ENCODE data around the gene PRR35. TPM values are rescaled to one million over a fixed set of nuclear protein-coding genes. Genes with fewer than 3 reads are reported as not detected.

PRR35 gene
- total RNA-seq (2014; rRNA removed; shearing (Covaris generic)) (not detected in 2 replicates), polyA plus RNA-seq (2016; fragmentation: Nextera tagmentation; extraction: Ambion mirVana) (not detected in 2 replicates)

DNA sequence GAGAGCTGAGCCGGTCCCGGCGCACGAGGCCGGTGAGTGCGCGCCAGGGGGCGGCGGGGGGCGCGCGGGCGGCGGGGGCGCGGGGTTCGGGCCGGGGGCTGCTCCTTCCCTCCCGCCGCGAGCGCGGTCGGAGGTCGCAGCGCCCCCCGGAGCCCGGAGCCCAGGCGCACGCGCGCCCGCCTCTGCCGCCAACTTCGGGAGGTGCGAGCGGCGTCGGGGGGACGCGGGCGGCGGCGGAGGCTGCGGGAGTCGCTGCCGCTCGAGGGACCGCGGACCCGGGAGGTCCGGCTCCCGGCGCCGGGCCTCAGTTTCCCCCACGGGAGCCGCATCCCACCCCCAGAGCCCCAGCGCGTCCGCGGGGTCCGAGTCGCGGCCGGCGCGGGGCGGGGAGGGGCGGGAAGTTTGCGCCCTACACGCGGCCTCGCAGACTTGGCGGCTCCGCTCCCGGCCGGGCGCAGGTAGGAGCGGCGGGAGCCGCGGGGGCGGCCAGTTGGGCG is at the start of gene PRR35:
TSS of gene PRR35 (plus strand) at position 191 of the 497 bp plus-strand sequence. CDS start 2,901 bp downstream, outside the sequence.
- no peak within 1 kb of the TSS for H3K4me2 ChIP-seq (ENCODE audit: unreplicated experiment)
- H3K9me2 ChIP-seq (ENCODE audit: insufficient read depth), result no peaks in the 10 kb centered on the region
- no peaks in the 10 kb centered on the region for H3K9me3 ChIP-seq (ENCODE audit: low read depth)
- H3K9ac ChIP-seq, result no peak within 1 kb of the TSS
- no peaks in the 10 kb centered on the region for H4K20me1 ChIP-seq (ENCODE audit: insufficient read depth)
- no peak for TF ChIP-seq EZH2 (IDR thresholded peaks at IDR 0.05; ENCODE audit: insufficient read depth, poor library complexity, severe bottlenecking)
- no peak for TF ChIP-seq EZH2phosphoT487 (IDR thresholded peaks at IDR 0.05; ENCODE audit: insufficient read depth, low read depth)
- DNase-seq, result no peak
- no peak within 1 kb of the TSS for H3K4me3 ChIP-seq
- no peak within 1 kb of the TSS for H3K27ac ChIP-seq
- H3K36me3 ChIP-seq (ENCODE audit: low read depth), result no peaks in the 10 kb centered on the region
- in situ Hi-C loops (cut with MboI), result no loop called here
- no peaks in the 10 kb centered on the region for H3K79me2 ChIP-seq (ENCODE audit: insufficient read depth)
- no peak within 1 kb of the TSS for H2AFZ ChIP-seq
- H3K27me3 ChIP-seq (replicated peaks; ENCODE audit: insufficient read depth), result peaks cover 13% of the 10 kb centered on the region; the same call in 1 of the 2 replicates
- peaks cover 3% of the 10 kb centered on the region for H3K4me1 ChIP-seq (ENCODE audit: insufficient read depth)
- 0 to 2% methylated on average over 4 to 40 of the region's 84 CpGs for WGBS, 2 experiments (ENCODE audit: low coverage in 1 of 2, low lambda C conversion rate in 2 of 2, missing lambda C conversion rate in 2 of 2)
- H3F3A ChIP-seq (ENCODE audit: insufficient read depth), result no peaks in the 10 kb centered on the region

DNA sequence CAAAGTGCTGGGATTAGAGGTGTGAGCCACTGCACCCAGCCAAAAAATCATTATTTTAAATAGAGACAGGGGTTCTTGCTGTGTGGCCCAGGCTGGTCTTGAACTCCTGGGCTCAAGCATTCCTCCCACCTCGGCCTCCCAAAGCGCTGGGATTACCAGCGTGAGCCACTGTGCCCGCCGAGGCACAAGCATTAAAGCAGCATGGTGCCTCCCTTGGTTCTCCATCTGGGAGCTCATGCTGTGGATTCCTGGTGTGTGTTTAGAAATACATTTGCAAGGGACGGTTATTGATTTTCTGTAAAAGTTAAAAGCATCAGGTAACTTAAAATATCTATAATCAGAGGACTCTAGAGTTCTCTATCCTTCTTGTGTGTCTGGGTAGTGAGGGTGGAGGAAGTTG is 47.4 kb upstream of the PRR35 start:
- Histone ChIP-seq H3K4me3 (no peak overlapping the region), H4K20me1 (ENCODE audit: insufficient read depth) (no peaks in the 10 kb centered on the region), H3F3A (ENCODE audit: insufficient read depth) (no peaks in the 10 kb centered on the region), H3K36me3 (ENCODE audit: low read depth) (no peaks in the 10 kb centered on the region), H3K4me2 (ENCODE audit: unreplicated experiment) (no peak overlapping the region), H3K9me2 (ENCODE audit: insufficient read depth) (no peaks in the 10 kb centered on the region), H3K9ac (no peak overlapping the region), H3K27ac (no peak overlapping the region), H2AFZ (no peak overlapping the region), H3K79me2 (ENCODE audit: insufficient read depth) (no peaks in the 10 kb centered on the region), H3K4me1 (ENCODE audit: insufficient read depth) (no peaks in the 10 kb centered on the region), H3K9me3 (ENCODE audit: low read depth) (no peaks in the 10 kb centered on the region), H3K27me3 (replicated peaks; ENCODE audit: insufficient read depth) (no peaks in the 10 kb centered on the region)
- in situ Hi-C loops (cut with MboI), result no loop called here
- TF ChIP-seq EZH2phosphoT487 (IDR thresholded peaks at IDR 0.05; ENCODE audit: insufficient read depth, low read depth), result no peak
- no peak for TF ChIP-seq EZH2 (IDR thresholded peaks at IDR 0.05; ENCODE audit: insufficient read depth, poor library complexity, severe bottlenecking)
- WGBS, 2 experiments (ENCODE audit: low coverage in 1 of 2, low lambda C conversion rate in 2 of 2, missing lambda C conversion rate in 2 of 2), result 94 to 98% methylated on average over 6 of the region's 6 CpGs
- DNase-seq, result no peak

DNA sequence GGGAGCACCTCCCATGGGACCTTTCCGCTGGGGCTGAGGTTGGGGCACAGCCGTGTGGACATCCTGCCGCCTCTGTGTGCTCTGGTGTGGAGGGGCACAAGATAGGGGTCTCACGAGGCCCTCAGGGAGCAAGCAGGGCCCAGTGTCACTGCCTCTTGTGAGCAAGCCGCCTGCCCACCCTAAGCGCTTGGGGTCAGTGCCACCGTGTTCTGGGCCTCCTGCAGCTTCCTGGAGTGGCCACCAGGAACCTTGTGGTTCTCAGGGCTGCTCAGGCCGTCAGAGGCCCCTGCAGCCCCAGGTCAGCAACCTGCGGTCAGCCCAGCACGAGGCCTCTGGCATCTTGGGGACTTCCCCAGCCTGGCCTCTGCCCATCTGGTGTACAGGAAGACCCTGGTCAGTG is 46.2 kb upstream of the PRR35 start:
- no peak for DNase-seq
- H4K20me1 ChIP-seq (ENCODE audit: insufficient read depth), result no peaks in the 10 kb centered on the region
- H3K4me2 ChIP-seq (ENCODE audit: unreplicated experiment), result no peak overlapping the region
- no peaks in the 10 kb centered on the region for H3F3A ChIP-seq (ENCODE audit: insufficient read depth)
- H3K9me2 ChIP-seq (ENCODE audit: insufficient read depth), result no peaks in the 10 kb centered on the region
- H3K27me3 ChIP-seq (replicated peaks; ENCODE audit: insufficient read depth), result no peaks in the 10 kb centered on the region
- H3K4me1 ChIP-seq (ENCODE audit: insufficient read depth), result no peaks in the 10 kb centered on the region
- H3K79me2 ChIP-seq (ENCODE audit: insufficient read depth), result no peaks in the 10 kb centered on the region
- no peak overlapping the region for H3K9ac ChIP-seq
- H3K36me3 ChIP-seq (ENCODE audit: low read depth), result no peaks in the 10 kb centered on the region
- 92 to 98% methylated on average over 10 of the region's 10 CpGs for WGBS, 2 experiments (ENCODE audit: low coverage in 1 of 2, low lambda C conversion rate in 2 of 2, missing lambda C conversion rate in 2 of 2)
- no peaks in the 10 kb centered on the region for H3K9me3 ChIP-seq (ENCODE audit: low read depth)
- in situ Hi-C loops (cut with MboI), result no loop called here
- H3K27ac ChIP-seq, result no peak overlapping the region
- H2AFZ ChIP-seq, result no peak overlapping the region
- H3K4me3 ChIP-seq, result no peak overlapping the region
- no peak for TF ChIP-seq EZH2phosphoT487 (IDR thresholded peaks at IDR 0.05; ENCODE audit: insufficient read depth, low read depth)
- TF ChIP-seq EZH2 (IDR thresholded peaks at IDR 0.05; ENCODE audit: insufficient read depth, poor library complexity, severe bottlenecking), result no peak

DNA sequence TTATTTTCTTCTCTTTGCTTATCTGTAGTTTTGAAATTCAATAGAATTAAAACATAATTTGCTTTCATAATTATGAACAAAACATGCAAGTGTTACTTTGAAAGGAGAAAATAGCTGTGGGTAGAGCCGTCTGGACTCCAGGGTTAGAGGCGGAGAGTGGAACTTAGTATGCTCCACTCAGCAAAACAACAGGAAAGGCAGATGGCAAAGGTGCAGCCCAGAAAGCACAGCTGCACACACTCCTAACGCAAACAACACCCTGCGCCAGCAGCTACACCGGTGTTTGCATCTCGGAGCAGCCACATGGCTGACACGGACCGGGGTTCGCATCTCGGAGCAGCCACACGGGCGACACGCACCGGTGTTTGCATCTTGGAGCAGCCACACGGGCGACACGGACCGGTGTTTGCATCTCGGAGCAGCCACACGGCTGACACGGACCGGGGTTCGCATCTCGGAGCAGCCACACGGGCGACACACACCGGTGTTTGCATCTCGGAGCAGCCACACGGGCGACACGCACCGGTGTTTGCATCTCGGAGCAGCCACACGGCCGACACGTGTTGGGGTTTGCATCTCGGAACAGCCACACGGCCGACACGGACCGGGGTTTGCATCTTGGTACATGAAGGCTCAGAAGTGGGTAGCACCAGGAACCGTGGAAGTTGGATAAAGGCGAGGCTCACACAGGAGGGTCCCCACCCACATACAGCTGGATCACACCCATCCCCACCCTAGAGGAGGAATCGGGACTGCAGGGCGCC is 44.8 kb upstream of the PRR35 start:
- Histone ChIP-seq H3K9ac (no peak overlapping the region), H3K79me2 (ENCODE audit: insufficient read depth) (no peaks in the 10 kb centered on the region), H3K4me3 (no peak overlapping the region), H3K4me2 (ENCODE audit: unreplicated experiment) (no peak overlapping the region), H3K9me3 (ENCODE audit: low read depth) (no peaks in the 10 kb centered on the region), H3K27me3 (replicated peaks; ENCODE audit: insufficient read depth) (no peaks in the 10 kb centered on the region), H4K20me1 (ENCODE audit: insufficient read depth) (no peaks in the 10 kb centered on the region), H3K4me1 (ENCODE audit: insufficient read depth) (no peaks in the 10 kb centered on the region), H2AFZ (no peak overlapping the region), H3F3A (ENCODE audit: insufficient read depth) (no peaks in the 10 kb centered on the region), H3K9me2 (ENCODE audit: insufficient read depth) (no peaks in the 10 kb centered on the region), H3K36me3 (ENCODE audit: low read depth) (no peaks in the 10 kb centered on the region), H3K27ac (no peak overlapping the region)
- WGBS, 2 experiments (ENCODE audit: low coverage in 1 of 2, low lambda C conversion rate in 2 of 2, missing lambda C conversion rate in 2 of 2), result 92 to 94% methylated on average over 31 to 45 of the region's 45 CpGs
- in situ Hi-C loops (cut with MboI), result no loop called here
- no peak for DNase-seq
- TF ChIP-seq EZH2phosphoT487 (IDR thresholded peaks at IDR 0.05; ENCODE audit: insufficient read depth, low read depth), result no peak
- TF ChIP-seq EZH2 (IDR thresholded peaks at IDR 0.05; ENCODE audit: insufficient read depth, poor library complexity, severe bottlenecking), result no peak
